Stimulated activated CD8-positive, alpha-beta memory T cell treated with anti-CD3 and anti-CD28 coated beads, Interleukin-15, amount 100 ng/mL, for 4 hours (primary cell): ENCODE data around the gene MRPL50.
"Not testable (repeated sequence)": the region's sequence is repeated elsewhere in the genome, so short reads cannot be mapped to it uniquely, and the experiment has no call there.

Experiments
- DNase-seq, 2 donors: peaks; one replicate each; pipeline ENCODE4 v3.0.0-alpha.2; 2020; ENCODE audit warnings: low read depth in 2 of 2

Gene MRPL50

GRCh38 chr9:101417977-101418376 is 19.6 kb upstream of the MRPL50 start:
- no peak for DNase-seq

- DNase-seq: no peak
These were observed 19.0 kb upstream of the MRPL50 start for GRCh38 chr9:101417389-101417788.

- DNase-seq: no peak
These were observed 17.2 kb upstream of the MRPL50 start for GRCh38 chr9:101415578-101415977.

- DNase-seq: no peak
These were observed 16.4 kb upstream of the MRPL50 start for GRCh38 chr9:101414839-101415238.

GRCh38 chr9:101409079-101409477 is 10.7 kb upstream of the MRPL50 start:
- DNase-seq: no peak

- DNase-seq: no peak
These were observed 10.1 kb upstream of the MRPL50 start for GRCh38 chr9:101408374-101409078.

- no peak for DNase-seq
These were observed 5.3 kb upstream of the MRPL50 start for GRCh38 chr9:101403516-101404285.

- DNase-seq: no peak
These were observed 1.7 kb upstream of the MRPL50 start for GRCh38 chr9:101400120-101400519.

- DNase-seq: no peak
These were observed 1.2 kb upstream of the MRPL50 start for GRCh38 chr9:101399643-101399970.

DNA sequence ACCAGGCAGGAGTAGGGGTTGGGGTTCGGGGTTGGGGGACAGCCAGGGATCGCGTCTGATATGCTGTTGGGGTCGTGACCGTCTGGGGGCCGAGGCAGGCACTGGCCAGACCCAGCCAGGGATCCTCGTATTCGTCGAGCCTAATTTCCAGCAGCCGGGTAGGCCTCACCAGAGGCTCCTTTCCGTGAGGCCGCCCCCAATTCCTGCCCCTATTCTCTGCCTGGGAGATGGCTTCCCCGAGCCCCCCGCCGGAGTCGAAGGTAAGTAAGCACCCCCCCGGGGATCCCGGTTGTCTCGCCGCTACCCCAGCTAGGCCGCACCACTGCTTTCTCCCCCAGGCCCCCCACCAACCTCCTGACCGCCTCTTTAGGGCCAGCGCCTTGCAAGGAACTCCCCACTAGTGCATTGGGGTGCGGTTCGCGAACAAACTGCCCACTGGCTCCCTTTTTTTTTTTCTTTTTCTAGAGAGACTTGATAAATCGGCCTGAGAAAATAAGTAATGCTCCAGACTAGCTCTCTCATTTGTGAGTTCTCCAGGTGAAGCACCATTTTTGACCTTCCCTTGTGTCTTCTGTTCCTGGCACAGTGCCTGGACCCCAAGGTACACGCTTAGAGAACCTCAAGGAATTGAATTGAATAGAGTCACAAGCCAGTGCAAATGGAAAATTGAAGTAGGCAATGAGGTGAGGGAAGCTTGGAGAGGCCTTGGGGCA is 668 bp upstream of the MRPL50 start:
- no peak for DNase-seq

- no peak for DNase-seq
These were observed 711 bp downstream of the MRPL50 start for GRCh38 chr9:101397746-101398067.

DNA sequence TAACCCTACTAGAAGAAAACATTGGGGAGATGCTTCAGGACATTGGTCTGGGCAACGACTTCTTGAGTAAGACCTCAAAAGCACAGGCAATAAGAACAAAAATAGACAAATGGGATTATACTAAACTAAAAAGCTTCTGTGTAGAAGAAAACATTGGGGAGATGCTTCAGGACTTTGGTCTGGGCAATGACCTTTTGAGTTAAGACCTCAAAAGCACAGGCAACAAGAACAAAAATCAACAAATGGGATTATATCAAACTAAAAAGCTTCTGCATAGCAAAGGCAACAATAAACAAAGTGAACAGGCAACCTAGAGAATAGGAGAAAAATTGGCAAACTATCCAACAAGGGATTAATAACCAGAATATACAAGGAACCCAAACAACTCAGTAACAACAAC is 3.7 kb downstream of the MRPL50 start:
- no peak for DNase-seq

DNA sequence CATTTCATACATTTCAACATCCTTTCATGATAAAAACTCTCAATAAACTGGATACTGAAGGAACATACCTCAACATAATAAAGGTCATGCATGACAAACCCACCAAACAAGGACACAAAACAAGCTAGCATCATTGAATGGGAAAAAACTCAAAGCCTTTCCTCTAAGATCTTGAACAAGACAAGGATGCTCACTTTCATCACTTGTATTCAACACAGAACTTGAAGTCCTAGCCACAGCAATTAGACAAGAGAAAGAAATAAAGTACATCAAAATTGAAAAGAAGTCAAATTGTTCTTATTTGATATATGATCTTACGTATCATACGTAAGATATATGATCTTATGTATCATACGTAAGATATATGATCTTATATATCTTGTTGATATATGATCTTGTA is 5.3 kb downstream of the MRPL50 start:
- no peak for DNase-seq

DNA sequence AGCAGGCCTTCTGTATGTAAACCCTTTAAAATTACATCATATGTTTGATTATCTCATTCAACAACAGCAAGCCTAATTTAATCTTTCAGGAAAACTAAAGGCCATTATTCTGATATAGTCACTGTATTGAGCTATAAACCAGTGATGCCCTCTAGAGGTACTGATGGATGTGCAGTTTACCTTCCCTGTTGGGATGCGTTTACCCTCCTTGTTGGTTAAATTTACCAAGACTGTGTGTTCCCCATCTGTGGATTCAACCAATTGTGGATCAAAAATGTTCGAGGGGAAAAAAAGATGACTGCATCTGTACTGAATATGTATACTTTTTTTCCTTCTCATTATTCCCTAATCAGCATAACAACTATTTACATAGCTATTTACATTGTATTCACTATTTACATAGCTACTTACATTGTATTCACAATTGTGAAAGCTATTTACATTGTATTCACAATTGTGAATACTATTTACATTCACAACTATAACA is 9.9 kb downstream of the MRPL50 start:
- no peak for DNase-seq

DNA sequence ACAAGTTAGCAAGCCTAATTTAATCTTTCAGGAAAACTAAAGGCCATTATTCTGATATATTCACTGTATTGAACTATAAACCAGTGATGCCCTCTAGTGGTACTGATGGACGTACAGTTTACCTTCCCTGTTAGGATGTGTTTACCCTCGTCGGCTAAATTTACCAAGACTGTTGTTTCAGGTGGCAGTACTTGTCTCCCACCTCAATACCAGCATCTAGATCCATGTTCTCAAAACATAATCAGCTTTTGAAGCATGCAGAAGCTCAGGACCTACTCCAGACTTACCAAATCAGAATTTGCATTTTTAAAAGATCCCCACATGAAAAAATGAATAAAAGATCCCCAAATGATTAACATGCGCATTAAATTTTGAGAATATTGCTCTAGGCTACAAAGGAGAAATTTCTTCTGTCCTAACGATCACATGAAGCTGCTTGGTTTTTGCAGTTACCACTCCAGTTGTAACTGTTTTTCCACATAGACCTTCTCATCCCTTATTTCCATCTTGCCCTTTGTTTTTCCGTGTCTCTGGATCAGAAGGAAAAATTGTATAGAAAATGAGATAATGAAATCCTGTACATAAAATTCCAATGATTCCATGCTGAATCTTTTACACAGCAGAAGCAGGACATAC is 10.4 kb downstream of the MRPL50 start:
- DNase-seq: no peak

DNA sequence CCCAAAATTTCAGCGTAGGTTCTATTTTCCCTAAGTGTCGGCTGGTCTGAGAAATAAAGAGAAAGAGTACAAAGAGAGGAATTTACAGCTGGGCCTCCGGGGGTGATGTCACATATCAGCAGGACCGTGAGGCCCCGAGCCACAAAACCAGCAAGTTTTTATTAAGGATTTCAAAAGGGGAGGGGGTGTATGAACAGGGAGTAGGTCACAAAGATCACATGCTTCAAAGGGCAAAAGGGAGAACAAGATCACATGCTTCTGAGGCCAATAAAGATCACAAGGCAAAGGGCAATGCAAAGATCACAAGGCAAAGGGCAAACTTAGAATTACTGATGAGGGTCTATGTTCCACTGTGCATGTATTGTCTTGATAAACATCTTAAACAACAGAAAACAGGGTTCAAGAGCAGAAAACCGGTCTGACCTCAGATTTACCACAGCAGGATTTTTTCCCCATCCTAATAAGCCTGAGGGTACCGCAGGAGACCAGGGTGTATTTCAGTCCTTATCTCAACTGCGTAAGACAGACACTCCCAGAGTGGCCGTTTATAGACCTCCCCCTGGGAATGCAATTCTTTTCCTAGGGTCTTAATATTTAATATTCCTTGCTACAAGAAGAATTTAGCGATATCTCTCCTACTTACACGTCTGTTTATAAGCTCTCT is 13.4 kb downstream of the MRPL50 start, which contains the start of gene BAAT:
Gene BAAT, minus strand, starts transcription at position 134 of the 664 bp plus-strand sequence. CDS start 13,602 bp downstream, outside the sequence.
- not testable (repeated sequence) for DNase-seq

DNA sequence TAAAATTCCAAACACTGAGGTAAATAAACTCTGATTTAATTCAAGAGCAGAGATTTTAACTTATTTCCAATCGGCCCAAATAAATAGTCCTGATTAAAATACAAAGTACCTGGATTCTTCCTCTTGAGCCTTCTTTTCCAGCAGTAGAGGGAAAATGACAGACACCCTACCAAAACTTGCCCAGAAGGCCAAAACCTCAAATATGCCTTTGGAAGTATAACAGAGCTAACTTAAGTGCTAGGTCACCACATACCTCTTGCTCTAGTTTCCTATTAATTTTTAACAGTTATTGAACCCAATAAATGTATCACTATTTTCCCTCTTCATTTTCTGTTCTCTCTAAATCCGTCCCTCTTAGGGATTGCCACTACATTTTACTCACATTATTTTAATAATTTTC is 15.1 kb downstream of the MRPL50 start:
- DNase-seq: no peak

GRCh38 chr9:101381833-101382342 is 16.5 kb downstream of the MRPL50 start:
- no peak for DNase-seq

DNA sequence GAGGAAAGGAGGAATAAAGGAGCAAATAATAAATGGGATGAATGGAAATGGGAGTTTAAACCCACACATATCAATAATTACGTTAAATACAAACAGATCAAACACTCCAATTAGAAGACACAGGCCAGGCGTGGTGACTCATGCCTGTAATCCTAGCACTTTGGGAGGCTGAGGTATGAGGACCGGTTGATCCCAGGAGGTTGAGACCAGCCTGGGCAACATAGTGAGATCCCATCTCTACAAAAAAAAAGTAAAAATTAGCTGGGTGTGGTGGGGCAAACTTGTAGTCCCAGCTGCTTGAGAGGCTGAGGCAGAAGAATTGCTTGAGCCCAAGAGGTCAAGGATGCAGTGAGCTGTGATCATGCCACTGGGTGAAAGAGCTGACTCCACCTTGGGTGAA is 17.3 kb downstream of the MRPL50 start:
- DNase-seq: no peak

GRCh38 chr9:101380295-101380694 is 18.1 kb downstream of the MRPL50 start:
- DNase-seq: no peak

GRCh38 chr9:101376111-101376848 is 22.1 kb downstream of the MRPL50 start:
- DNase-seq: no peak
